Measurements from ENCODE around the gene ZNF780B. TPM values are rescaled to one million over a fixed set of nuclear protein-coding genes. Genes with fewer than 3 reads are reported as not detected.
"Not testable (repeated sequence)": the region's sequence is repeated elsewhere in the genome, so short reads cannot be mapped to it uniquely, and the experiment has no call there.

The ZNF780B gene
- total RNA-seq, 1 experiment from 2014 or later = 31.9 TPM

DNA sequence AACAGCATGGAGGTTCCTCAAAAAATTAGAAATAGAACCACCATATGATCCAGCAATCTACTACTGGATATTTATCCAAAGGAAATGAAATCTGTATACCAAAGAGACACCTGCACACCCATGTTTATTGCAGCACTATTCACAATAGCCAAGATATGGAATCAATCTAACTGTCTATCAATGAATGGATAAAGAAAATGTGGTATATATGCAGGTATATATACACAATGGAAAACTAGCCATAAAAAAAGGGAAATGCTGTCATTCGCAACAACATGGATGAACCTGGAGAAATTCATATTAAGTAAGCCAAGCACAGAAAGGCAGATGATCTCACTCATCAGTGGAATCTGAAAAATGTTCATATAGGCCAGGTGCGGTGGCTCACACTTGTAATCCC lies 2.5 kb downstream of the ZNF780B start:
- no peak overlapping the region for H3T11ph ChIP-seq (ENCODE audit: low read length)
- Mint-ChIP-seq H3K9me3 (peaks cover 15 to 28% of the 10 kb centered on the region in 2 experiments), H3K4me3 (no peak overlapping the region), H3K27me3 (ENCODE audit: low read depth) (peaks cover under 1% of the 10 kb centered on the region; the same call in 1 of the 2 replicates), H3K27ac (no peak overlapping the region), H3K4me1 (peaks cover 12 to 17% of the 10 kb centered on the region in 2 experiments), H3K36me3 (ENCODE audit: insufficient read depth in 1 of 3, low read depth in 3 of 3) (peaks cover 17 to 35% (median 18%) of the 10 kb centered on the region in 3 experiments)
- no peak overlapping the region for H3K4ac ChIP-seq (ENCODE audit: low read depth, low read length)
- TF ChIP-seq, protein P1, sequence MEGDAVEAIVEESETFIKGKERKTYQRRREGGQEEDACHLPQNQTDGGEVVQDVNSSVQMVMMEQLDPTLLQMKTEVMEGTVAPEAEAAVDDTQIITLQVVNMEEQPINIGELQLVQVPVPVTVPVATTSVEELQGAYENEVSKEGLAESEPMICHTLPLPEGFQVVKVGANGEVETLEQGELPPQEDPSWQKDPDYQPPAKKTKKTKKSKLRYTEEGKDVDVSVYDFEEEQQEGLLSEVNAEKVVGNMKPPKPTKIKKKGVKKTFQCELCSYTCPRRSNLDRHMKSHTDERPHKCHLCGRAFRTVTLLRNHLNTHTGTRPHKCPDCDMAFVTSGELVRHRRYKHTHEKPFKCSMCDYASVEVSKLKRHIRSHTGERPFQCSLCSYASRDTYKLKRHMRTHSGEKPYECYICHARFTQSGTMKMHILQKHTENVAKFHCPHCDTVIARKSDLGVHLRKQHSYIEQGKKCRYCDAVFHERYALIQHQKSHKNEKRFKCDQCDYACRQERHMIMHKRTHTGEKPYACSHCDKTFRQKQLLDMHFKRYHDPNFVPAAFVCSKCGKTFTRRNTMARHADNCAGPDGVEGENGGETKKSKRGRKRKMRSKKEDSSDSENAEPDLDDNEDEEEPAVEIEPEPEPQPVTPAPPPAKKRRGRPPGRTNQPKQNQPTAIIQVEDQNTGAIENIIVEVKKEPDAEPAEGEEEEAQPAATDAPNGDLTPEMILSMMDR (conservative IDR thresholded peaks at IDR 0.05) = no peak
- H3K9ac ChIP-seq (ENCODE audit: extremely low read depth, insufficient read length, low read length) = no peak overlapping the region
- H4K20me1 ChIP-seq (ENCODE audit: control insufficient read depth, insufficient read depth, insufficient read length) = no peaks in the 10 kb centered on the region
- no peak overlapping the region for H3K27ac ChIP-seq (ENCODE audit: insufficient read length, low read depth, low read length)
- H3K4me2 ChIP-seq (ENCODE audit: insufficient read depth, insufficient read length, low read length) = no peak overlapping the region
- H3K14ac ChIP-seq (ENCODE audit: insufficient read depth, low read length) = no peak overlapping the region
- no peak overlapping the region for H2BK120ac ChIP-seq (ENCODE audit: low read depth, low read length, poor library complexity, severe bottlenecking)
- no peak overlapping the region for H2AFZ ChIP-seq (ENCODE audit: low read length)
- H4K8ac ChIP-seq (replicated peaks; ENCODE audit: insufficient read length, low read depth, low read length) = no peak overlapping the region
- no peak overlapping the region for H4K5ac ChIP-seq (ENCODE audit: insufficient read length, low read depth, low read length)
- H3K4me1 ChIP-seq (ENCODE audit: insufficient read depth, low read length) = no peaks in the 10 kb centered on the region
- H2BK12ac ChIP-seq (ENCODE audit: insufficient read length, low read depth, low read length) = no peak overlapping the region
- H3K56ac ChIP-seq (ENCODE audit: insufficient read length, low read depth, low read length) = no peak overlapping the region
- no peak overlapping the region for H2BK15ac ChIP-seq (ENCODE audit: low read depth, low read length)
- H3K23ac ChIP-seq (ENCODE audit: insufficient read length, low read depth, low read length) = no peak overlapping the region
- DNase-seq = no peak
- H2AK5ac ChIP-seq (ENCODE audit: insufficient read length, low read length) = no peak overlapping the region
- H3K9me3 ChIP-seq (ENCODE audit: control insufficient read depth, low read depth, low read length) = peaks cover 5% of the 10 kb centered on the region
- peaks cover 4% of the 10 kb centered on the region for H3K79me1 ChIP-seq (ENCODE audit: insufficient read depth, low read depth, low read length, poor library complexity, severe bottlenecking)
- peaks cover 8% of the 10 kb centered on the region for H3K23me2 ChIP-seq (ENCODE audit: insufficient read length, low read depth, low read length, poor library complexity, severe bottlenecking)
- H3K27me3 ChIP-seq (ENCODE audit: insufficient read depth, low read length) = no peaks in the 10 kb centered on the region
- H2BK5ac ChIP-seq (ENCODE audit: insufficient read length, low read length) = no peak overlapping the region
- no CpG with 5 or more reads among the region's 2 CpGs for WGBS (ENCODE audit: extremely low coverage, insufficient read length, low lambda C conversion rate)
- H2BK20ac ChIP-seq (ENCODE audit: low read depth, low read length, poor library complexity, severe bottlenecking) = no peak overlapping the region
- H3K18ac ChIP-seq (ENCODE audit: insufficient read length, low read depth, low read length) = no peak overlapping the region
- H4K91ac ChIP-seq (ENCODE audit: insufficient read length, low read depth, low read length) = no peak overlapping the region
- peaks cover 11% of the 10 kb centered on the region for H3K79me2 ChIP-seq (ENCODE audit: insufficient read depth, low read length)

DNA sequence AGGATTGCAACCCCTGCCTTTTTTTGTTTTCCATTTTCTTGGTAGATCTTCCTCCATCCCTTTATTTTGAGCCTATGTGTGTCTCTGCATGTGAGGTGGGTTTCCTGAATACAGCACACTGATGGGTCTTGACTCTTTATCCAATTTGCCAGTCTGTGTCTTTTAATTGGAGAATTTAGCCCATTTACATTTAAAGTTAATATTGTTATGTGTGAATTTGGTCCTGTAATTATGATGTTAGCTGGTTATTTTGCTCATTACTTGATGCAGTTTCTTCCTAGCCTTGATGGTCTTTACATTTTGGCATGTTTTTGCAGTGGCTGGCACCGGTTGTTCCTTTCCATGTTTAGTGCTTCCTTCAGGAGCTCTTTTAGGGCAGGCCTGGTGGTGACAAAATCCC lies 14.3 kb downstream of the ZNF780B start:
- H3K4me1 Mint-ChIP-seq; H3K27me3 ChIP-seq (ENCODE audit: insufficient read depth, low read length); H3K27ac ChIP-seq (ENCODE audit: insufficient read length, low read depth, low read length); DNase-seq; H4K8ac ChIP-seq (replicated peaks; ENCODE audit: insufficient read length, low read depth, low read length); H3K18ac ChIP-seq (ENCODE audit: insufficient read length, low read depth, low read length); H3K79me2 ChIP-seq (ENCODE audit: insufficient read depth, low read length); H4K20me1 ChIP-seq (ENCODE audit: control insufficient read depth, insufficient read depth, insufficient read length); H4K91ac ChIP-seq (ENCODE audit: insufficient read length, low read depth, low read length); H4K5ac ChIP-seq (ENCODE audit: insufficient read length, low read depth, low read length); H3K56ac ChIP-seq (ENCODE audit: insufficient read length, low read depth, low read length); H3K9ac ChIP-seq (ENCODE audit: extremely low read depth, insufficient read length, low read length); H2BK12ac ChIP-seq (ENCODE audit: insufficient read length, low read depth, low read length); H3K4me1 ChIP-seq (ENCODE audit: insufficient read depth, low read length); H2AK5ac ChIP-seq (ENCODE audit: insufficient read length, low read length); H2BK20ac ChIP-seq (ENCODE audit: low read depth, low read length, poor library complexity, severe bottlenecking); H3K23ac ChIP-seq (ENCODE audit: insufficient read length, low read depth, low read length); H3K4me3 Mint-ChIP-seq; H3K14ac ChIP-seq (ENCODE audit: insufficient read depth, low read length); H2BK15ac ChIP-seq (ENCODE audit: low read depth, low read length); H3T11ph ChIP-seq (ENCODE audit: low read length); H3K23me2 ChIP-seq (ENCODE audit: insufficient read length, low read depth, low read length, poor library complexity, severe bottlenecking); H2AFZ ChIP-seq (ENCODE audit: low read length); H2BK120ac ChIP-seq (ENCODE audit: low read depth, low read length, poor library complexity, severe bottlenecking); H2BK5ac ChIP-seq (ENCODE audit: insufficient read length, low read length); H3K4ac ChIP-seq (ENCODE audit: low read depth, low read length); H3K27ac Mint-ChIP-seq; H3K79me1 ChIP-seq (ENCODE audit: insufficient read depth, low read depth, low read length, poor library complexity, severe bottlenecking); H3K4me2 ChIP-seq (ENCODE audit: insufficient read depth, insufficient read length, low read length): not testable (repeated sequence)
- WGBS (ENCODE audit: extremely low coverage, insufficient read length, low lambda C conversion rate) = no CpG with 5 or more reads among the region's 1 CpG
- peaks cover 35% of the 10 kb centered on the region for H3K9me3 ChIP-seq (ENCODE audit: control insufficient read depth, low read depth, low read length)
- peaks cover 12% of the 10 kb centered on the region for H3K27me3 Mint-ChIP-seq (ENCODE audit: low read depth)
- peaks cover 68 to 71% of the 10 kb centered on the region in 2 experiments for H3K9me3 Mint-ChIP-seq
- H3K36me3 Mint-ChIP-seq (ENCODE audit: insufficient read depth in 1 of 3, low read depth in 3 of 3) = peaks cover 57 to 67% (median 64%) of the 10 kb centered on the region in 3 experiments
